ENCODE data around the gene TRIM58. TPM values are rescaled to one million over a fixed set of nuclear protein-coding genes. Genes with fewer than 3 reads are reported as not detected.

TRIM58 gene
- total RNA-seq, 1 experiment from 2014 or later = not detected

GRCh38 chr1:247884797-247885413 lies 27.9 kb downstream of the TRIM58 start:
- DNase-seq (ENCODE audit: low read depth) = no peak

DNA sequence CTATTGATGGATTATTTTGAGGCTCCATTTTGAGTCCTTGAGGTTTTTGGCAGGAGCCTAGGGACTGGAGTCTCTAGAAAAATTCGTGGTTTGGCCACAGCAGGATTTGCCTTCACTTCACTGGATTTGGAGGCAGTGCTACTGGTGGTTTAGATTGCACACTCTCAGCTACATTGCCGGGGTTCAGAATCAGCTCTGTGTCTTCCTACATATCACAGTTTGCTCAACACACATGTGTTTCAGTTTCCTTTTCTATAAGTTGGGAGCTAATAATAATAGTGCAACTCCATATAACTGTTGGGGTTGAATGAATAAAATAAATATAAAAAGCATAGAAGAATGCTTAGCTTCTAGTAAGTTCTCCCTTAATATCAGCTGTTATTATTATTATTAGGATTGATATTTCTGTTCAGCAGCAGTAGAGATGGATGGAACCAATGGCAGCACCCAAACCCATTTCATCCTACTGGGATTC lies 38.2 kb downstream of the TRIM58 start, which contains the start of gene OR2W3:
Gene OR2W3, plus strand, starts transcription at position 425 of the 475 bp plus-strand sequence. Its CDS starts 0 bp downstream, at position 425.
- DNase-seq (ENCODE audit: low read depth) = no peak

- DNase-seq (ENCODE audit: low read depth) = no peak
Measured at GRCh38 chr1:247895976-247896375, 39.0 kb downstream of the TRIM58 start.

GRCh38 chr1:247904122-247904521 lies 47.1 kb downstream of the TRIM58 start:
- DNase-seq (ENCODE audit: low read depth) = no peak

- no peak for DNase-seq (ENCODE audit: low read depth)
Measured at GRCh38 chr1:247905181-247905580, 48.2 kb downstream of the TRIM58 start.

DNA sequence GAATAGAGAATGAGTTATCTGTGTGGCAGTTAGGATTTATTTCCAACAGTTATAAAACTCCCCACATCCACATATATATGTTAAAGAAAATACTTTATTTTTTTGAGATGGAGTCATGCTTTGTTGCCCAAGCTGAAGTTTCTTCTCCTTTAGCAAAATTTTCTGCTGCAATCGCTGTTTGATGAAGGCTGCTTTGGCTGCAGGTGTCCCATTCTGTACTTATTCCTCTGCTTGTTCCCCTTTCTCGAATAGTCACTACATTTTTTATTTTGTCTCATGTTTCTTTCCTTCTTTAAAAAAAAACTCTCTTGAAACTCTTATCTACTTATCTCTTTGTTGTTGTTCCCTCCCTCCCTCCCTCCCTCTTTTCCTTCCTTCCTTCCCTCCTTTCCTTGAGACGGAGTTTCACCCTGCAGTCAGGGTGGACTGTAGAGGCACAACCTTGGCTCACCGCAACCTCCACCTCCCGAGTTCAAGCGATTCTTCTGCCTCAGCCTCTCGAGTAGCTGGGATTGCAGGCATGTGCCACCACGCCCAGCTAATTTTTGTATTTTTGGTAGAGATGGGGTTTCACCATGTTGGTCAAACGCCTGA lies 49.0 kb downstream of the TRIM58 start:
- DNase-seq (ENCODE audit: low read depth) = no peak

GRCh38 chr1:247906504-247907047 lies 49.6 kb downstream of the TRIM58 start:
- peak; percentile 79 for DNase-seq (ENCODE audit: low read depth)

DNA sequence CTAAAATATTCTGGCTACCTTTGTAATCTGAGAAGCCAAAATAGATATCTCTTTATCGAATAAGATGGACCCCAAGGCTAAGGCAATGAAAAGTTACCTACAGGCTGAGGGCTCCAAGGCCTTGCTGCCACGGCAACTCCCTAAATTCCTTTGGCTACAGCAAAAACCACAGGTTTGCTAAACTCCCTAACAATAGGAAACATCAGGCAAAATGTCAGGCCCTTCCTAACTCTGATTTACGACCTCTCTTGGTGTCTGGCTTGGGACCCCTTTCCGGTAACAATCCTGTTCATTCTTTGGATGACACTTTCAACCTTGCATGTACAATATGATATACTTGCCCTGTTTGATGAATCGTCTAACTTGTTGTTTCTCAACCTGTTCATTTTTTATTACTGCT lies 51.8 kb downstream of the TRIM58 start:
- DNase-seq (ENCODE audit: low read depth) = peak; percentile 20

DNA sequence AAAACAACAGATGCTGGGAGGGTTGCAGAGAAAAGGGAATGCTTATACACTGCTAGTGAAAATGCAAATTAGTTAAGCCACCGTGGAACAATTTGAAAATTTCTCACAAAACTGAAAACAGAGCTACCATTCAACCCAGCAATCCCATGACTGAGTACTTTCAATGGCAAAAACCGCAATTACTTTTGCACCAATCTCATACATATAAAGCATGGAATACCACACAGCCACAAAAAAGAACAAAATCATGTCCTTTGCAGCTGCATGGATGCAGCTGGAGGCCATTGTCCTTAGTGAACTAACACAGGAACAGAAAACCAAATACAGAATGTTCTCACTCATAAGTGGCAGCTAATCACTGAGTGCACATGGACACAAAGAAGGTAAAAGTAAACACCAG lies 56.8 kb downstream of the TRIM58 start:
- no peak for DNase-seq (ENCODE audit: low read depth)

DNA sequence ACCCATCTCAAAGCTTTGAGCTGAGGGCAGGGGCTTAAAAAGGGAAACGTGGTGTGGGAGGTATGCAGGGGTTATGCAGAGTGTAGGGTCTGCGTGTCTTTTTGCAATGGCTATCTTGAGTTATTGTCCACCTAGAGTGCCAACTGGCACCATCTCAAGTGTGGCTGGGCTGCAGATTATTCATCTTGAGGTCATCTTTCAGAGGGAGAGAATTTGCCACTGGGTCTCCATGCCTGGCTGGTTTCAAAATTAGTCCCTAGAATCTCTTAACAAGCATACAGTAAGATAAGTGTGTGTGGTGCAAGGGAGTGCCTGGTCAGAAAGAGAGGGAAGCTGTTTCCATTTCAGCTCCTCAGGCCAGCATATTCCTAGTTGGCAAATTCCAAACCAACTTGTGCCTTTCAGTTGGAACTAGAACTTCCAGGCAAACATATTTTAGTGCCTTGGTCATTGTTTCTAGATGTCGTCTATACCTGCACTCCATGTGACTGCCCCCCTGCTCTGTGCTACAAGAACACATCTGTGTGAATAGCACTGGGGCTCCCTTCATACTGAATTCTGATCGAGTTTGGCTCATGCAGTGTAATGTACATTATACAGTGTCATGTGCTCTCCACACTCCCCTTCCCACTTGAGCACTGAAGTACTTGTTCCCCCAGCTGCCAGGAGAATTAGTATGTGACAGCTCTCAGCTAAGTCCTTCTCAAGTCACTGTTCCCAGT lies 58.1 kb downstream of the TRIM58 start:
- DNase-seq (ENCODE audit: low read depth) = peak; percentile 50

DNA sequence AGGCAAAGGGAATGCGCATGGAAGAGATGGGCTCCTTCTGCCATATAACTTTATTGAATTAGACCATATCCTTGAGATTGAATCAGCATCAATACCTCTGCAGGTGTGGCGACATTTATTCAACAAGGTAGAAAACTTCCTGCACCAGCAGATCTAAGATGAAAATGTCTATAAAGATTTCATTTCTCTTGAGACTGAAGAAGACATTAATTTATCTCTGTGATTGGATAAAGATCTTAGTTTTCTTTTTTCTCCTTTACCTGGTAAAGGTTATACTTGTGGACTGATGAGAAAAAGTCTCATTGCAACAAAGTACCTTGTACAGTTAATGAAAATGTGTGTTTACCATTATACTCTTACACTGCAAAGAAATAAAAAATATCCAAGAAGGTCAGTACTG lies 63.0 kb downstream of the TRIM58 start, which contains the start of gene OR2T8:
Gene OR2T8, plus strand, starts transcription at position 301 of the 400 bp plus-strand sequence. CDS start 766 bp downstream, outside the sequence.
- no peak for DNase-seq (ENCODE audit: low read depth)

GRCh38 chr1:247923941-247924340 lies 67.0 kb downstream of the TRIM58 start:
- no peak for DNase-seq (ENCODE audit: low read depth)

DNA sequence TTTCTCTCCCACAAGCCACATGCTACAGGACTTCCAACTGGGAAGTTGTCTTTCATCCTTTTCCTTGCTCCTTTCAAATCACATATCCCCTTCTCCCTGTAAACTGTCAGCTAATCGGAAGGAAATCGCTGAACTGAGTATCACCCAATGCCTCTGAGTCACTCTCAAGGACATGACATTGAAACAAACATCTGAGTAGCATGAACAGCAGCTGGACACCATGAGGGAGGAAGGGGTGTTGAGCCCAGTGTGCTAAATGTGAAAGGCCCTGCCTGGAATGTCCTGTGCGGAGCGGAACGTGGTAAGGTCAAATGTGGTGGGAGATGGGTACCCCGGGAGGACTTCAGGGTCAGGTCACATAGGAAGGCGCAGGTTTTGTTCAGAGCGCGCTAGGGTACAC lies 67.9 kb downstream of the TRIM58 start, which contains the start of gene OR2AJ1:
Gene OR2AJ1, plus strand, starts transcription at position 22 of the 400 bp plus-strand sequence. CDS start 8,880 bp downstream, outside the sequence.
- no peak for DNase-seq (ENCODE audit: low read depth)

Other genes with a start within 250 kb of the TRIM58 start
- gene OR13G1, start 177.4 kb upstream of the TRIM58 start, total RNA-seq (2014; rRNA removed; shearing (Covaris generic)) = not detected in 2 replicates
- gene OR6F1, start 140.5 kb upstream of the TRIM58 start, total RNA-seq (2014; rRNA removed; shearing (Covaris generic)) = not detected in 2 replicates
- gene OR14K1, start 118.6 kb upstream of the TRIM58 start, total RNA-seq (2014; rRNA removed; shearing (Covaris generic)) = not detected in 2 replicates
- gene OR14A2, start 109.0 kb upstream of the TRIM58 start, total RNA-seq (2014; rRNA removed; shearing (Covaris generic)) = not detected in 2 replicates
- not detected in 2 replicates for gene OR1C1, start 96.6 kb upstream of the TRIM58 start, total RNA-seq (2014; rRNA removed; shearing (Covaris generic))
- not detected in 2 replicates for gene OR14A16, start 33.1 kb upstream of the TRIM58 start, total RNA-seq (2014; rRNA removed; shearing (Covaris generic))
- gene OR11L1, start 15.3 kb upstream of the TRIM58 start, total RNA-seq (2014; rRNA removed; shearing (Covaris generic)) = not detected in 2 replicates
- not detected in 2 replicates for gene OR2W3, start 38.4 kb downstream of the TRIM58 start, total RNA-seq (2014; rRNA removed; shearing (Covaris generic))
- gene OR2T8, start 63.1 kb downstream of the TRIM58 start, total RNA-seq (2014; rRNA removed; shearing (Covaris generic)) = not detected in 2 replicates
- not detected in 2 replicates for gene OR2AJ1, start 67.7 kb downstream of the TRIM58 start, total RNA-seq (2014; rRNA removed; shearing (Covaris generic))
- gene OR2L8, start 91.7 kb downstream of the TRIM58 start, total RNA-seq (2014; rRNA removed; shearing (Covaris generic)) = not detected in 2 replicates
- gene OR2AK2, start 108.0 kb downstream of the TRIM58 start, total RNA-seq (2014; rRNA removed; shearing (Covaris generic)) = not detected in 2 replicates
- not detected in 2 replicates for gene OR2L5, start 156.5 kb downstream of the TRIM58 start, total RNA-seq (2014; rRNA removed; shearing (Covaris generic))
- gene OR2L2, start 172.9 kb downstream of the TRIM58 start, total RNA-seq (2014; rRNA removed; shearing (Covaris generic)) = not detected in 2 replicates
- not detected in 2 replicates for gene OR2L3, start 189.6 kb downstream of the TRIM58 start, total RNA-seq (2014; rRNA removed; shearing (Covaris generic))
- not detected in 2 replicates for gene OR2L13, start 238.0 kb downstream of the TRIM58 start, total RNA-seq (2014; rRNA removed; shearing (Covaris generic))